Ramos (cell line): ENCODE measurements around the gene PODN.

Source experiments
- in situ Hi-C: fragments of 300-500 bp; cut with MboI; formaldehyde crosslinking; loops from one replicate; pipeline ENCODE4 v1.14.3; 2022; ENCODE audit warnings: low sequenced_read_pairs; ENCODE audit not compliant: unreplicated experiment

Gene PODN

GRCh38 chr1:53073868-53074311 is 11.9 kb downstream of the PODN start:
- in situ Hi-C loops: no loop called here

- in situ Hi-C loops: no loop called here
Observed at GRCh38 chr1:53074313-53075154, 12.5 kb downstream of the PODN start.

- in situ Hi-C loops: no loop called here
Observed at GRCh38 chr1:53075206-53075605, 13.2 kb downstream of the PODN start.

- in situ Hi-C loops: no loop called here
Observed at GRCh38 chr1:53075761-53076163, 13.7 kb downstream of the PODN start.

- in situ Hi-C loops: no loop called here
Observed at GRCh38 chr1:53076165-53076564, 14.2 kb downstream of the PODN start.

- in situ Hi-C loops: no loop called here
Observed at GRCh38 chr1:53076721-53077598, 14.9 kb downstream of the PODN start.

GRCh38 chr1:53077599-53077965 is 15.6 kb downstream of the PODN start:
- in situ Hi-C loops: no loop called here

GRCh38 chr1:53078333-53079101 is 16.5 kb downstream of the PODN start:
- in situ Hi-C loops: no loop called here

- in situ Hi-C loops: no loop called here
Observed at GRCh38 chr1:53079251-53079650, 17.2 kb downstream of the PODN start.

GRCh38 chr1:53080041-53080440 is 18.0 kb downstream of the PODN start:
- in situ Hi-C loops: no loop called here

GRCh38 chr1:53080769-53081168 is 18.8 kb downstream of the PODN start:
- in situ Hi-C loops: no loop called here

GRCh38 chr1:53081384-53082066 is 19.5 kb downstream of the PODN start:
- in situ Hi-C loops: no loop called here

GRCh38 chr1:53082826-53083455 is 20.9 kb downstream of the PODN start:
- in situ Hi-C loops: no loop called here

- in situ Hi-C loops: no loop called here
Observed at GRCh38 chr1:53083636-53084588, 21.9 kb downstream of the PODN start.

- in situ Hi-C loops: no loop called here
Observed at GRCh38 chr1:53084589-53084971, 22.6 kb downstream of the PODN start.

GRCh38 chr1:53085405-53085804 is 23.4 kb downstream of the PODN start:
- in situ Hi-C loops: no loop called here

GRCh38 chr1:53086491-53087070 is 24.6 kb downstream of the PODN start:
- in situ Hi-C loops: no loop called here
